ENCODE data around the gene KRT9. TPM values are rescaled to one million over a fixed set of nuclear protein-coding genes. Genes with fewer than 3 reads are reported as not detected.

Gene KRT9
- total RNA-seq, 1 experiment from 2014 or later: not detected

- Histone ChIP-seq H3K4me1 (ENCODE audit: insufficient read depth, low read length, poor library complexity, severe bottlenecking) (no peaks in the 10 kb centered on the region), H3K27ac (ENCODE audit: low read depth, low read length, poor library complexity, severe bottlenecking) (no peak overlapping the region), H3K36me3 (ENCODE audit: insufficient read depth, low read length, poor library complexity, severe bottlenecking) (no peaks in the 10 kb centered on the region), H3K9me3 (ENCODE audit: low read depth, low read length, poor library complexity, severe bottlenecking) (no peaks in the 10 kb centered on the region), H3K4me3 (ENCODE audit: low read depth, low read length, poor library complexity, severe bottlenecking) (no peak overlapping the region), H3K27me3 (replicated peaks; ENCODE audit: insufficient read depth, low read depth, low read length, poor library complexity) (no peaks in the 10 kb centered on the region)
- CTCF ChIA-PET: interaction anchor here (0.6 kb wide), 1 partner anchor 108 kb away, joined by 3 read pairs; no protein-coding TSS in a partner anchor
- no TSS peak for BruUV-seq (replicated peaks)
- TF ChIP-seq CTCF (conservative IDR thresholded peaks at IDR 0.05; ENCODE audit: low read depth, low read length): no peak
- DNase-seq (ENCODE audit: low spot score): no peak
- POLR2A ChIA-PET (ENCODE audit: low non-redundant PET): no interaction called here
- intact Hi-C loops (cut with micrococcal nuclease; ENCODE audit: unreplicated experiment): no loop called here
These were observed 18.7 kb downstream of the KRT9 start for GRCh38 chr17:41553176-41553575.

GRCh38 chr17:41552455-41552854, 19.4 kb downstream of the KRT9 start:
- ChIA-PET POLR2A (ENCODE audit: low non-redundant PET) (no interaction called here), CTCF (interaction anchor here (0.6 kb wide), 1 partner anchor 27 kb away, joined by 3 read pairs; no protein-coding TSS in a partner anchor)
- DNase-seq (ENCODE audit: low spot score): no peak
- Histone ChIP-seq H3K4me3 (ENCODE audit: low read depth, low read length, poor library complexity, severe bottlenecking) (no peak overlapping the region), H3K9me3 (ENCODE audit: low read depth, low read length, poor library complexity, severe bottlenecking) (no peaks in the 10 kb centered on the region), H3K36me3 (ENCODE audit: insufficient read depth, low read length, poor library complexity, severe bottlenecking) (no peaks in the 10 kb centered on the region), H3K27ac (ENCODE audit: low read depth, low read length, poor library complexity, severe bottlenecking) (no peak overlapping the region), H3K27me3 (replicated peaks; ENCODE audit: insufficient read depth, low read depth, low read length, poor library complexity) (no peaks in the 10 kb centered on the region), H3K4me1 (ENCODE audit: insufficient read depth, low read length, poor library complexity, severe bottlenecking) (no peaks in the 10 kb centered on the region)
- no TSS peak for BruUV-seq (replicated peaks)
- TF ChIP-seq EZH2 (IDR thresholded peaks at IDR 0.05; ENCODE audit: borderline replicate concordance, low read depth, low read length, poor library complexity, severe bottlenecking) (no peak), CTCF (conservative IDR thresholded peaks at IDR 0.05; ENCODE audit: low read depth, low read length) (no peak)
- intact Hi-C loops (cut with micrococcal nuclease; ENCODE audit: unreplicated experiment): no loop called here

- H3K4me3 ChIP-seq (ENCODE audit: low read depth, low read length, poor library complexity, severe bottlenecking): no peak overlapping the region
- H3K4me1 ChIP-seq (ENCODE audit: insufficient read depth, low read length, poor library complexity, severe bottlenecking): no peaks in the 10 kb centered on the region
- intact Hi-C loops (cut with micrococcal nuclease; ENCODE audit: unreplicated experiment): no loop called here
- H3K27ac ChIP-seq (ENCODE audit: low read depth, low read length, poor library complexity, severe bottlenecking): no peak overlapping the region
- H3K27me3 ChIP-seq (replicated peaks; ENCODE audit: insufficient read depth, low read depth, low read length, poor library complexity): no peaks in the 10 kb centered on the region
- no peak for TF ChIP-seq CTCF (conservative IDR thresholded peaks at IDR 0.05; ENCODE audit: low read depth, low read length)
- TF ChIP-seq EZH2 (IDR thresholded peaks at IDR 0.05; ENCODE audit: borderline replicate concordance, low read depth, low read length, poor library complexity, severe bottlenecking): no peak
- ChIA-PET POLR2A (ENCODE audit: low non-redundant PET) (no interaction called here), CTCF (no interaction called here)
- H3K36me3 ChIP-seq (ENCODE audit: insufficient read depth, low read length, poor library complexity, severe bottlenecking): no peaks in the 10 kb centered on the region
- BruUV-seq (replicated peaks): no TSS peak
- no peaks in the 10 kb centered on the region for H3K9me3 ChIP-seq (ENCODE audit: low read depth, low read length, poor library complexity, severe bottlenecking)
- DNase-seq (ENCODE audit: low spot score): no peak
These were observed 20.5 kb downstream of the KRT9 start for GRCh38 chr17:41551365-41551764.
